HG02759 (cell line): ENCODE data around the gene USP2.

Experiments used
- ATAC-seq: cut with Tn5 transposase; IDR thresholded peaks from one replicate; pipeline ENCODE4 v1.9.1; 2021; ENCODE audit warnings: mild to moderate bottlenecking, moderate library complexity; ENCODE audit not compliant: unreplicated experiment

The USP2 gene

GRCh38 chr11:119377961-119378667 is 3.4 kb downstream of the USP2 start:
- no peak for ATAC-seq

- no peak for ATAC-seq
Measured at GRCh38 chr11:119377112-119377901, 4.2 kb downstream of the USP2 start.

- no peak for ATAC-seq
Measured at GRCh38 chr11:119376197-119376847, 5.2 kb downstream of the USP2 start.

- ATAC-seq: no peak
Measured at GRCh38 chr11:119375337-119376196, 5.9 kb downstream of the USP2 start.

- ATAC-seq: no peak
Measured at GRCh38 chr11:119374632-119375336, 6.7 kb downstream of the USP2 start.

- ATAC-seq: no peak
Measured at GRCh38 chr11:119373921-119374631, 7.4 kb downstream of the USP2 start.

- ATAC-seq: no peak
Measured at GRCh38 chr11:119373059-119373920, 8.2 kb downstream of the USP2 start.

- no peak for ATAC-seq
Measured at GRCh38 chr11:119372260-119373058, 9.0 kb downstream of the USP2 start.

- no peak for ATAC-seq
Measured at GRCh38 chr11:119371778-119372182, 9.7 kb downstream of the USP2 start.

- no peak for ATAC-seq
Measured at GRCh38 chr11:119371067-119371601, 10.4 kb downstream of the USP2 start.

GRCh38 chr11:119370486-119371046 is 10.9 kb downstream of the USP2 start:
- ATAC-seq: no peak

- ATAC-seq: no peak
Measured at GRCh38 chr11:119369132-119369925, 12.2 kb downstream of the USP2 start.

- no peak for ATAC-seq
Measured at GRCh38 chr11:119368121-119369034, 13.1 kb downstream of the USP2 start.

GRCh38 chr11:119367661-119368120 is 13.8 kb downstream of the USP2 start:
- ATAC-seq: no peak
